Transverse colon (tissue), 3 donors: ENCODE data around the gene LGI1.

Experiments
- EP300 ChIP-seq: sonication (generic); formaldehyde crosslinking; IDR thresholded peaks from one replicate; pipeline ENCODE4 v1.6.1; 2017; ENCODE audit warnings: antibody characterized with exemption, low read depth
- POLR2A ChIP-seq: fragments of 450-650 bp; IDR thresholded peaks from one replicate; pipeline ENCODE4 v1.6.1; 2016; ENCODE audit warnings: antibody characterized with exemption, mild to moderate bottlenecking, moderate library complexity
- TF ChIP-seq, protein P1 (sequence below), 5 experiments: fragments of 200-600 bp in 3 of 5; fragments of 450-650 bp in 2 of 5; sonication (generic) in 3 of 5; IDR thresholded peaks; 1 replicate in 2 of 5; 2 replicates in 3 of 5; pipeline ENCODE4 v1.5.1; 2016 to 2017; ENCODE audit warnings: antibody characterized with exemption in 5 of 5, inconsistent platforms in 3 of 5, mild to moderate bottlenecking in 2 of 5, moderate library complexity in 1 of 5

GRCh38 chr10:93818086-93818485 is 60.4 kb downstream of the LGI1 start:
- TF ChIP-seq EP300 = no peak
- TF ChIP-seq, protein P1, sequence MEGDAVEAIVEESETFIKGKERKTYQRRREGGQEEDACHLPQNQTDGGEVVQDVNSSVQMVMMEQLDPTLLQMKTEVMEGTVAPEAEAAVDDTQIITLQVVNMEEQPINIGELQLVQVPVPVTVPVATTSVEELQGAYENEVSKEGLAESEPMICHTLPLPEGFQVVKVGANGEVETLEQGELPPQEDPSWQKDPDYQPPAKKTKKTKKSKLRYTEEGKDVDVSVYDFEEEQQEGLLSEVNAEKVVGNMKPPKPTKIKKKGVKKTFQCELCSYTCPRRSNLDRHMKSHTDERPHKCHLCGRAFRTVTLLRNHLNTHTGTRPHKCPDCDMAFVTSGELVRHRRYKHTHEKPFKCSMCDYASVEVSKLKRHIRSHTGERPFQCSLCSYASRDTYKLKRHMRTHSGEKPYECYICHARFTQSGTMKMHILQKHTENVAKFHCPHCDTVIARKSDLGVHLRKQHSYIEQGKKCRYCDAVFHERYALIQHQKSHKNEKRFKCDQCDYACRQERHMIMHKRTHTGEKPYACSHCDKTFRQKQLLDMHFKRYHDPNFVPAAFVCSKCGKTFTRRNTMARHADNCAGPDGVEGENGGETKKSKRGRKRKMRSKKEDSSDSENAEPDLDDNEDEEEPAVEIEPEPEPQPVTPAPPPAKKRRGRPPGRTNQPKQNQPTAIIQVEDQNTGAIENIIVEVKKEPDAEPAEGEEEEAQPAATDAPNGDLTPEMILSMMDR (IDR thresholded peaks at IDR 0.05) = no peak
- no peak for TF ChIP-seq POLR2A
